T-helper 9 cell (primary cell): ENCODE results near the gene LRRC26.

Experiments used
- DNase-seq: peaks from one replicate; pipeline ENCODE4 v3.0.0-alpha.2; 2020

Gene LRRC26

GRCh38 chr9:137183980-137184595, 14.2 kb upstream of the LRRC26 start:
- DNase-seq = no peak

DNA sequence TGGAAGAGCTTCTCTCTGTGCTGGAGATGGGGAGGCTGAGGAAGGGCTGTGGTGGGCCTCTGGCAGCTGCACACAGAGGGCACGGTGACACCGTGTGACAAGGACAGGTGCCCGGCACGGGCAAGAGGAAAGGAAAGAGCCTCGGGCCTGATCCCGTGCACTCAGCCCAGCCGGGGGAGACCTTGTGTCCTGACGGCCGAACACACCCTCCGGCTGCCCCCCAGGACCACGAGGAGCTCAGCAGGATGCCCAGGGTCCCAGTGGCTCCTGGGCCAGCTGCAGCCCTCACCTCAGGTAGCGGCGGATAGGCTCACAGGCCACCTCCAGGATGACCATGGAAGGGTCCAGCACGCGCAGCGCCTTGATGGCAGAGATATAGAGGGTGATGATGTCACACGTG, 13.0 kb upstream of the LRRC26 start:
- DNase-seq = no peak

GRCh38 chr9:137181680-137182079, 11.8 kb upstream of the LRRC26 start:
- no peak for DNase-seq

GRCh38 chr9:137180491-137180890, 10.6 kb upstream of the LRRC26 start:
- no peak for DNase-seq

- no peak for DNase-seq
These were observed 9.9 kb upstream of the LRRC26 start for GRCh38 chr9:137179761-137180160.

DNA sequence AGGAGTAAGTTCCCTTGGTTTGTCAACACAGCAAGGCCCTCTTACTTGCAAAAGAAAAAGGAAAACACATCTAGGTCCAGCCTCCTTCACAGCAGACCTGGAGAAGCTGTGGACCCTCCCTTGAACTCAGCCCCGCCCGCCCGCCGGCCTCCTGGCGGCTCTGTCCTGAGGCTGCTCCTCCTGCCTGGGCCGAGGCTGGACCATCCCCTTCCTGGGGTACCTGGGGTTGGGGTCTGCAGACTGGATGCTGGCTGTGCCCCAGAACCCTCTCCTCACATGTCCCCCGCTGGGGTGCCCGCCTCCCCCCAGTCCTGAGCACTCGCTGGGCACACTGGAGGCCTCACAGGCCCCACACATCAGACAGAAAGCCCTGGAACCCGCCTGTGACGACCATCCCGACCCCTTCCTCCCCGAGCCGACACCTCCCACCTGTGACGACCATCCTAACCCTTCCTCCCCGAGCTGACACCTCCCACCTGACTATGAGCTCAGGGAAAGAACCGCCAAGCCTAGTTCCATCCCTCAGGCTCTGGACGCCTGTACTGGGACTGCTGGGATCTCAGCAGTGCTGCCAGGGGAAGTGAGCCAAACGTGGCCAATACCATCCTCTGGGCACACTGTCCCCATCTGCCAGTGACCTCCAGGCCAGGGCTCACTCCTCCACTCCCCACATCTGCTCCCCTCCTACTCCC, 9.2 kb upstream of the LRRC26 start:
- no peak for DNase-seq

GRCh38 chr9:137178201-137178938, 8.5 kb upstream of the LRRC26 start:
- no peak for DNase-seq

- no peak for DNase-seq
These were observed 6.7 kb upstream of the LRRC26 start for GRCh38 chr9:137176302-137177182.

- DNase-seq = no peak
These were observed 5.6 kb upstream of the LRRC26 start for GRCh38 chr9:137175345-137175961.

DNA sequence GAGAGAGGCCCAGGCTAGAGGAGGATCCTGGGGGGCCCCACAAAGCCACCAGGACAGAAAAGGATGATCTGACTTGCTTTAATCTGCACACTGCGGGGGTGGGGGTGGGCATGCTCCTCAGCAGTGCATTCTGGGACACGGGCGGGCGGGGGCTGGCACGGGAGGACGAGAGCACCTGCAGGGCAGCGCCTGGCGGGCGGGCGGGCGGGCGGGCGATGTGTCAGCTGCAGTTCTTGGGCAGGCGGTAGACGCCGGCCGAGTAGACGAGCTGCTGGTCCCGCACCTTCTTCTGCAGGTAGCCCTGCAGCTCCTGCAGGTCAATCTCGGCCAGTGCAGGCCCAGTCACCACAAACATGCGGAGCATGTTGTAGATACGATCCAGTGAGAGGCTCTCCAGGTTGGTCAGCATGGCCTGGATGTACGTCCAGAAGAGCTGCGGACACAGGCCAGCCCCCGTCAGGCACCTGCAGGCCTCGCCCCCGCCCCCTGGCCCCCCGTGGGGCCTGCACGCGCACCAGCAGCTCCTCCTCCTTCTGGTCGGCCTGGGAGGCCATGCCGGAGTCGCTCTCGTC, 5.0 kb upstream of the LRRC26 start:
- DNase-seq = no peak

GRCh38 chr9:137173796-137174664, 4.2 kb upstream of the LRRC26 start:
- no peak for DNase-seq

DNA sequence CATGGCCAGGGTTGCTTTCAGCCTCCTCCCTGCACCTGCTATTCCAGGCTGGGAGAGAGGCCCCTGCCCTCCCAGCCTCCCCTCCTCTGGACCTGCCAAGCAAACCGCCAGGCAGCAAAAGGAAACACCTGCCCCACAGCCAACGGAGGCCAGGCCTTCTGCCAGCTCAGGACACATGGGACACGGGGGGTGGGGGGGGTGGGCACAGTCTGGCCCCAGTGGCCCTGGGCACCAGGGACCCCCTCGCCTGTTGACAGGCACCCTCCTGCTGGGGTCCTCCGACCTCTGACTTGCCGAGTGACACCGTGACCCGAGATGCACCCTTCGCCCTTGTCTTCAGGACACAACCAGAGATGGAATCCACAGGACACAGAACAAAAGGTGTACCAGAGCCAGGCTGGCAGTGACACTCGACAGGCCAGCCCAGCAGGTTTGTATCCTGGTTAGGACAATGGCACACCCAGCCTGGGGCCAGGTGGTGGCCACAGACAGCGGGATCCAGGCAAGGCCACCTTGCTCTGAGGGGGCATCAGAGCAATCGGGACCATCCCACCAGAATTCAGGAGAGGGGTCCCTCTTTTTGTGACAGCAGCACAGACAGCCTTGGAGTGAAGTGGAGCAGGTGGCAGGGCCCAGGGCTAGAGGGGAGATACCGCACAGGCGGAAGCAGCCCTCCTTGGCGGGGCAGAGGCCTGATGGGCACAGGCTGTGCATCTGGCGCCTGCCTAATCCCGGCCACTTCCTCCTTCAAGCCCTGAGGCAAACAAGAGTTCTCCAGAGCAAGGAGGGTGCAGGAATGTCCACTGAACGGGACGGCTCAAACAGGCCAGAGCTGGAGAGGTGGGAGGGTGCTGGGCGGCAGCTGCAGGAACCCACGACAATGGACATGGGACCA, 3.3 kb upstream of the LRRC26 start:
- DNase-seq = no peak

DNA sequence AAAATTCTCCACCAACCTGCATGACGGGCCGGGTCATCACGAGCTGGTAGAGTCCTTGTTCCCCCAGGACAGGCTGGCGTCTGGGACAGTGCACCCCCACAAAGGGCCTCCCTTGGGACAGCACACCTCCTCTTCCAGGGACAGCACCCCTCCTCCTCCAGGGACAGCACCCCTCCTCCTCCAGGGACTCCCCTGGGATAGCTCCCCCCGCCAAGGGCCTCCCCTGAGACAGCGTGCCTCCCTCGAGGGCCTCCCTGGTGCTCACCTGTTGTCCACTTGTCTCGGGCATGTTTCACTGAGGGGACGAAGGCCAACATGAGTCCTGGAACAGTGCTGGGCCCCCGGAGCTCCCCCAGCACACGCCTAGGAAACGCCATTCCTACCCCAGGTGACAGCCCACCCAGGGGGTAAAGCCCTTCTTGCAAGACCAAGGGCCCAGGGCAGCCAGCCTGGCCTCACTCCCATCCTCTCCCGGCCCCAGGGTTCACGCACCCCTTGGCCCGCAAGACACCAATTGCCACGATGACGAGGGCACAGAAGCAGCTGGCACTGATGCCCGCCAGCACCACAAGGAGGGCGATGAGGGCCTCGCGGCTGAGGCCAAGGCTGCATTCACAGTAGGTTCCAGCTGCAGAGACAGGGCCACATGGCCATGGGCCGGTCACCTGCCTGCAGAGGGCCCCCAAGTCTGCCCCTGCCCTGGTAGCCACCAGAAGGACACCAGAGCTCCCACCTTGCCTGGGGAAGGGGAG, 1.5 kb upstream of the LRRC26 start:
- no peak for DNase-seq

- no peak for DNase-seq
These were observed 766 bp upstream of the LRRC26 start for GRCh38 chr9:137170486-137171148.

- peak; percentile 16 for DNase-seq
These were observed 671 bp downstream of the LRRC26 start for GRCh38 chr9:137168904-137169856.

DNA sequence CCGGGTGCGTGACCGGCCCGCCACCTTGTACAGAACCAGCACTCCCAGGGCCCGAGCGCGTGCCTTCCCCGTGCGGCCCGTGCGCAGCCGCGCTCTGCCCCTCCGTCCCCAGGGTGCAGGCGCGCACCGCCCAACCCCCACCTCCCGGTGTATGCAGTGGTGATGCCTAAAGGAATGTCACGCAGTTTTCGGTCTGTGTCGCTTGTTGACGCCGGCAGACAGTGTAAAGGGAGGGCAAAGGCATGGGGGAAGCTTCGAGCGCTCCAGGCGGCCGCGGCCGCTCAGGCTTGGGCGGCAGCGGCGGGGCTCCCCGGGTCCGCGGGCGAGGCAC, 1.3 kb downstream of the LRRC26 start:
- DNase-seq = no peak

- DNase-seq = no peak
These were observed 1.9 kb downstream of the LRRC26 start for GRCh38 chr9:137167747-137168572.
